H9 (cell line): ENCODE data around the gene TGIF1. TPM values are rescaled to one million over a fixed set of nuclear protein-coding genes. Genes with fewer than 3 reads are reported as not detected.

Source experiments
- DNase-seq: peaks from one replicate; pipeline ENCODE4 v3.0.0-alpha.2; 2017
- H2AFZ ChIP-seq: one replicate; pipeline ENCODE4 v1.6.1; 2013; ENCODE audit warnings: mild to moderate bottlenecking, low read length, control low read depth, moderate library complexity
- H2AK5ac ChIP-seq: 2 replicates; pipeline ENCODE4 v1.6.1; 2013; ENCODE audit warnings: low read length, control low read depth, mixed read lengths; ENCODE audit not compliant: insufficient read length
- H2BK120ac ChIP-seq: one replicate; pipeline ENCODE4 v1.6.1; 2013; ENCODE audit warnings: low read depth, mild to moderate bottlenecking, low read length, control low read depth, inconsistent platforms; ENCODE audit not compliant: poor library complexity, severe bottlenecking
- H2BK12ac ChIP-seq: 2 replicates; pipeline ENCODE4 v1.6.1; 2013; ENCODE audit warnings: low read length, control low read depth, mixed read lengths, low read depth; ENCODE audit not compliant: insufficient read length
- H2BK15ac ChIP-seq: 2 replicates; pipeline ENCODE4 v1.6.1; 2013; ENCODE audit warnings: low read depth, low read length, control low read depth
- H2BK20ac ChIP-seq: one replicate; pipeline ENCODE4 v1.6.1; 2013; ENCODE audit warnings: low read depth, mild to moderate bottlenecking, low read length, control low read depth, inconsistent platforms; ENCODE audit not compliant: poor library complexity, severe bottlenecking
- H2BK5ac ChIP-seq: 2 replicates; pipeline ENCODE4 v1.6.1; 2013; ENCODE audit warnings: low read length, control low read depth, mixed read lengths; ENCODE audit not compliant: insufficient read length
- H3K14ac ChIP-seq: 2 replicates; pipeline ENCODE4 v1.6.1; 2013; ENCODE audit warnings: low read length, control low read depth; ENCODE audit not compliant: insufficient read depth
- H3K18ac ChIP-seq: 2 replicates; pipeline ENCODE4 v1.6.1; 2013; ENCODE audit warnings: low read depth, mild to moderate bottlenecking, mixed read lengths, low read length, control low read depth; ENCODE audit not compliant: insufficient read length
- H3K23ac ChIP-seq: 2 replicates; pipeline ENCODE4 v1.6.1; 2013; ENCODE audit warnings: low read length, control low read depth, mixed read lengths, low read depth; ENCODE audit not compliant: insufficient read length
- H3K23me2 ChIP-seq: 2 replicates; pipeline ENCODE4 v1.6.1; 2013; ENCODE audit warnings: low read depth, mild to moderate bottlenecking, mixed read lengths, low read length, control low read depth; ENCODE audit not compliant: insufficient read length, poor library complexity, severe bottlenecking
- H3K27ac ChIP-seq: 2 replicates; pipeline ENCODE4 v1.5.1; 2013; ENCODE audit warnings: low read length, control low read depth, mixed read lengths, low read depth; ENCODE audit not compliant: insufficient read length
- H3K27me3 ChIP-seq: 2 replicates; pipeline ENCODE4 v1.6.1; 2013; ENCODE audit warnings: low read length, control low read depth, inconsistent platforms; ENCODE audit not compliant: insufficient read depth
- H3K4ac ChIP-seq: 2 replicates; pipeline ENCODE4 v1.6.1; 2013; ENCODE audit warnings: low read depth, mild to moderate bottlenecking, control low read depth, inconsistent platforms, low read length, moderate library complexity
- H3K4me1 ChIP-seq: 2 replicates; pipeline ENCODE4 v1.6.1; 2013; ENCODE audit warnings: low read length, control low read depth, inconsistent platforms; ENCODE audit not compliant: insufficient read depth
- H3K4me2 ChIP-seq: 2 replicates; pipeline ENCODE4 v1.6.1; 2013; ENCODE audit warnings: low read length, control low read depth, mixed read lengths; ENCODE audit not compliant: insufficient read length, insufficient read depth
- H3K56ac ChIP-seq: 2 replicates; pipeline ENCODE4 v1.6.1; 2013; ENCODE audit warnings: low read depth, mild to moderate bottlenecking, mixed read lengths, low read length, control low read depth; ENCODE audit not compliant: insufficient read length
- H3K79me1 ChIP-seq: 2 replicates; pipeline ENCODE4 v1.6.1; 2013; ENCODE audit warnings: low read depth, mild to moderate bottlenecking, moderate library complexity, low read length, control low read depth, inconsistent platforms; ENCODE audit not compliant: insufficient read depth, poor library complexity, severe bottlenecking
- H3K79me2 ChIP-seq: 2 replicates; pipeline ENCODE4 v1.6.1; 2013; ENCODE audit warnings: low read length, control low read depth, inconsistent platforms; ENCODE audit not compliant: insufficient read depth
- H3K9ac ChIP-seq: 2 replicates; pipeline ENCODE4 v1.6.1; 2013; ENCODE audit warnings: low read length, control low read depth, mixed read lengths; ENCODE audit not compliant: insufficient read length; ENCODE audit errors: extremely low read depth
- H3K9me3 ChIP-seq: one replicate; pipeline ENCODE4 v1.6.1; 2013; ENCODE audit warnings: low read depth, low read length, inconsistent platforms; ENCODE audit not compliant: control insufficient read depth
- H3T11ph ChIP-seq: one replicate; pipeline ENCODE4 v1.6.1; 2013; ENCODE audit warnings: mild to moderate bottlenecking, low read length, control low read depth, inconsistent platforms
- H4K20me1 ChIP-seq: one replicate; pipeline ENCODE4 v1.6.1; 2013; ENCODE audit not compliant: control insufficient read depth, insufficient read length, insufficient read depth
- H4K5ac ChIP-seq: 2 replicates; pipeline ENCODE4 v1.6.1; 2013; ENCODE audit warnings: low read depth, mild to moderate bottlenecking, mixed read lengths, low read length, control low read depth; ENCODE audit not compliant: insufficient read length
- H4K8ac ChIP-seq: replicated peaks from 2 replicates; pipeline ENCODE4 v1.6.1; 2013; ENCODE audit warnings: low read length, control low read depth, mixed read lengths, low read depth; ENCODE audit not compliant: insufficient read length
- H4K91ac ChIP-seq: 2 replicates; pipeline ENCODE4 v1.6.1; 2013; ENCODE audit warnings: low read depth, mild to moderate bottlenecking, moderate library complexity, mixed read lengths, low read length, control low read depth; ENCODE audit not compliant: insufficient read length
- H3K27ac Mint-ChIP-seq, 3 experiments: 2 replicates in 2 of 3; 3 replicates in 1 of 3; pipeline ENCODE4 v1.8.0; 2020 to 2021; ENCODE audit warnings: mixed read lengths in 3 of 3, mild to moderate bottlenecking in 1 of 3, moderate library complexity in 1 of 3
- H3K27me3 Mint-ChIP-seq: 2 replicates; pipeline ENCODE4 v1.8.0; 2021; ENCODE audit warnings: low read depth, mild to moderate bottlenecking, moderate library complexity, mixed read lengths
- H3K36me3 Mint-ChIP-seq, 3 experiments: 2 replicates in 2 of 3; 3 replicates in 1 of 3; pipeline ENCODE4 v1.8.0; 2020 to 2021; ENCODE audit warnings: low read depth in 3 of 3, mixed read lengths in 3 of 3; ENCODE audit not compliant: insufficient read depth in 1 of 3
- H3K4me1 Mint-ChIP-seq, 2 experiments: 2 replicates each; pipeline ENCODE4 v1.8.0; 2020; ENCODE audit warnings: mixed read lengths in 2 of 2
- H3K4me3 Mint-ChIP-seq, 2 experiments: 2 replicates in 1 of 2; 3 replicates in 1 of 2; pipeline ENCODE4 v1.8.0; 2020 to 2021; ENCODE audit warnings: mild to moderate bottlenecking in 2 of 2, mixed read lengths in 2 of 2, moderate library complexity in 1 of 2
- H3K9me3 Mint-ChIP-seq, 2 experiments: 2 replicates in 1 of 2; 3 replicates in 1 of 2; pipeline ENCODE4 v1.8.0; 2020; ENCODE audit warnings: mild to moderate bottlenecking in 2 of 2, mixed read lengths in 2 of 2, moderate library complexity in 1 of 2
- CTCF ChIP-seq: fragments of 200-600 bp; sonication (generic); conservative IDR thresholded peaks from 3 replicates; pipeline ENCODE4 v1.8.0; 2021; ENCODE audit warnings: antibody characterized with exemption, mild to moderate bottlenecking
- WGBS: extraction: QIAGEN DNeasy Blood & Tissue Kit; methylation state at CpG from one replicate; pipeline ENCODE4 v1.1.7; 2013; ENCODE audit warnings: missing lambda C conversion rate, low lambda C conversion rate, mixed read lengths; ENCODE audit not compliant: insufficient read length; ENCODE audit errors: extremely low coverage; 5-methylcytosine and 5-hydroxymethylcytosine counted together
- total RNA-seq: library from RNA; stranded (reverse); gene quantifications from 2 replicates; pipeline ENCODE4 v1.2.1, GENCODE V29; 2021

TGIF1 gene
- total RNA-seq, 1 experiment from 2014 or later = 261 TPM

GRCh38 chr18:3508576-3509549 is 58.9 kb downstream of the TGIF1 start:
- Histone ChIP-seq H3K23ac (no peak overlapping the region), H3K4me2 (no peak overlapping the region), H3K4ac (no peak overlapping the region), H3K27ac (no peak overlapping the region), H2BK5ac (no peak overlapping the region), H3K56ac (no peak overlapping the region), H4K91ac (no peak overlapping the region), H3K79me2 (no peaks in the 10 kb centered on the region), H4K8ac (no peak overlapping the region), H3K4me1 (no peaks in the 10 kb centered on the region; the same call in 1 of the 2 replicates), H2BK120ac (no peak overlapping the region), H2AK5ac (no peak overlapping the region), H3K79me1 (no peaks in the 10 kb centered on the region), H2AFZ (no peak overlapping the region), H4K5ac (no peak overlapping the region), H2BK12ac (no peak overlapping the region), H3K9ac (no peak overlapping the region), H3K14ac (peak overlapping the region; percentile 60; the same call in 1 of the 2 replicates), H4K20me1 (no peaks in the 10 kb centered on the region), H3K9me3 (no peaks in the 10 kb centered on the region), H2BK15ac (no peak overlapping the region), H3K18ac (no peak overlapping the region), H3T11ph (no peak overlapping the region), H2BK20ac (no peak overlapping the region), H3K23me2 (no peaks in the 10 kb centered on the region), H3K27me3 (no peaks in the 10 kb centered on the region)
- 0 out of 7 replicates have a peak, but pooled peaks cover 0 to 2% (median 0%) of the 10 kb centered on the region in 3 experiments for H3K36me3 Mint-ChIP-seq
- TF ChIP-seq CTCF = no peak
- H3K27ac Mint-ChIP-seq = peak overlapping the region; percentile 72 to 85 (median 74); a peak in 6 of 7 replicates
- H3K4me1 Mint-ChIP-seq = peaks cover 33 to 37% of the 10 kb centered on the region in 2 experiments
- DNase-seq = peak; percentile 42
- H3K9me3 Mint-ChIP-seq = no peaks in the 10 kb centered on the region
- WGBS = no CpG with 5 or more reads among the region's 17 CpGs
- no peaks in the 10 kb centered on the region for H3K27me3 Mint-ChIP-seq
- no peak overlapping the region for H3K4me3 Mint-ChIP-seq

Other genes with a start within 250 kb of the TGIF1 start
- gene MYOM1, start 230.2 kb upstream of the TGIF1 start, total RNA-seq = 0.17 and 0.20 TPM in 2 replicates
- gene MYL12A, start 202.4 kb upstream of the TGIF1 start, total RNA-seq = 279 and 284 TPM in 2 replicates
- gene MYL12B, start 188.0 kb upstream of the TGIF1 start, total RNA-seq = 166 and 180 TPM in 2 replicates